ENCODE results near the gene UVSSA. TPM values are rescaled to one million over a fixed set of nuclear protein-coding genes. Genes with fewer than 3 reads are reported as not detected.
"Not testable (repeated sequence)": the region's sequence is repeated elsewhere in the genome, so short reads cannot be mapped to it uniquely, and the experiment has no call there.

Gene UVSSA
- polyA plus RNA-seq, 1 of the 3 experiments (the other 2 are of a cell fraction), result 14.9 TPM

DNA sequence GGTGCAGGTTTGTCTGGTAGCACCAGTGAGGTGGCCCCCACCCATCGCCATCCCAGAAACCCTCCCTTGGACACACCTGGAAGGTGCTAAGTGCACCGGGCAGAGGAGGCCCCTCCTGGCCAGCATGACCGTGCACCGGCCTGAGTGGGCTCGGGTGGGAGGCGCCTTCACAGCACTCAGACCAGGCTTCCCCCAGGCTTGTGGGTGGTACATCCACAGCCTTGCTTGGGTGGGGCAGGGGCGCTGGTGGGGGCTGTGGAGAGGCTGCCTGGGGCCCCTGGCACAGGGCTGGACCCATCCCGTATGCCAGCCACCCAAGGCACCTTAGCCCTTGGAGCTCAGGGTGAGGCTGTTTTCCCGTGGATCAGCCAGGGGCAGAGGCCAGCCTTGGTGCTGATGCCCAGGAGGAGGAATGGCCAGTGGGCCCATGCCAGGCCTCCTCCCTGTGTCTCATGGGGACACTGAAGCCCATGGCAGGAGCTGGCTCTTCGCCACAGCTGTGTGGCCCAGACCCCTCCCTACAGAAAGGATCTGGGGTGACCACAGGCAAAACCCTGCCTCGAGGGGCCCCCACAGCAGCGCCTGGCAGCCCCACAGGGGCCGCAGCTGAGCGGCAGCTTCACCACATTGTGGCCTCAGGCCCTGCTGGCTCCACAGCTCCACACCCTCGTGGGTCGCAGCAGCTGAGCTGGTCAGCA, 37.8 kb downstream of the UVSSA start:
- TF ChIP-seq TEAD4 (IDR thresholded peaks at IDR 0.05; ENCODE audit: borderline replicate concordance, insufficient read depth), result no peak
- TF ChIP-seq GATA2 (CRISPR knock-in tag; IDR thresholded peaks at IDR 0.05), result no peak
- TF ChIP-seq POLR2AphosphoS5 (IDR thresholded peaks at IDR 0.05; ENCODE audit: low read depth, low read length), result no peak
- no peak for TF ChIP-seq TAF1 (IDR thresholded peaks at IDR 0.05; ENCODE audit: borderline replicate concordance, low read depth, low read length)
- no peak for TF ChIP-seq NFIC (IDR thresholded peaks at IDR 0.05; ENCODE audit: borderline replicate concordance)
- no peak for TF ChIP-seq MXI1 (IDR thresholded peaks at IDR 0.05; ENCODE audit: low read depth, low read length)
- no peak for TF ChIP-seq FOXJ3 (CRISPR knock-in tag; IDR thresholded peaks at IDR 0.05)
- TF ChIP-seq, protein P1, sequence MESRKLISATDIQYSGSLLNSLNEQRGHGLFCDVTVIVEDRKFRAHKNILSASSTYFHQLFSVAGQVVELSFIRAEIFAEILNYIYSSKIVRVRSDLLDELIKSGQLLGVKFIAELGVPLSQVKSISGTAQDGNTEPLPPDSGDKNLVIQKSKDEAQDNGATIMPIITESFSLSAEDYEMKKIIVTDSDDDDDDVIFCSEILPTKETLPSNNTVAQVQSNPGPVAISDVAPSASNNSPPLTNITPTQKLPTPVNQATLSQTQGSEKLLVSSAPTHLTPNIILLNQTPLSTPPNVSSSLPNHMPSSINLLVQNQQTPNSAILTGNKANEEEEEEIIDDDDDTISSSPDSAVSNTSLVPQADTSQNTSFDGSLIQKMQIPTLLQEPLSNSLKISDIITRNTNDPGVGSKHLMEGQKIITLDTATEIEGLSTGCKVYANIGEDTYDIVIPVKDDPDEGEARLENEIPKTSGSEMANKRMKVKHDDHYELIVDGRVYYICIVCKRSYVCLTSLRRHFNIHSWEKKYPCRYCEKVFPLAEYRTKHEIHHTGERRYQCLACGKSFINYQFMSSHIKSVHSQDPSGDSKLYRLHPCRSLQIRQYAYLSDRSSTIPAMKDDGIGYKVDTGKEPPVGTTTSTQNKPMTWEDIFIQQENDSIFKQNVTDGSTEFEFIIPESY (IDR thresholded peaks at IDR 0.05; ENCODE audit: borderline replicate concordance, low read depth), result no peak
- TF ChIP-seq MEF2A (IDR thresholded peaks at IDR 0.05; ENCODE audit: borderline replicate concordance, low read depth), result no peak
- TF ChIP-seq RXRA (IDR thresholded peaks at IDR 0.05; ENCODE audit: borderline replicate concordance, low read depth), result no peak
- TF ChIP-seq YY1 (IDR thresholded peaks at IDR 0.05; ENCODE audit: low read depth), result no peak
- TF ChIP-seq ELF1 (IDR thresholded peaks at IDR 0.05), result no peak
- no peak for TF ChIP-seq SIN3A (IDR thresholded peaks at IDR 0.05; ENCODE audit: borderline replicate concordance, low read depth, low read length)
- TF ChIP-seq SMC3 (IDR thresholded peaks at IDR 0.05; ENCODE audit: low read depth, low read length), result no peak
- peaks cover 25 to 36% of the 10 kb centered on the region in 2 experiments for H3K36me3 ChIP-seq (replicated peaks in 1 of 2; ENCODE audit: control insufficient read depth in 1 of 2, insufficient read depth in 2 of 2, low read length in 1 of 2)
- no peak overlapping the region for H3K4me2 ChIP-seq
- H3K9me3 ChIP-seq, result no peaks in the 10 kb centered on the region
- DNase-seq, result no peak
- H4K20me1 ChIP-seq (ENCODE audit: insufficient read depth), result no peaks in the 10 kb centered on the region
- POLR2A ChIA-PET, result interaction anchor here (0.6 kb wide), 1 partner anchor 462 kb away, joined by 3 read pairs; no protein-coding TSS in a partner anchor
- CTCF ChIA-PET, result no interaction called here
- no peaks in the 10 kb centered on the region for H3K9me2 ChIP-seq
- H3K27ac ChIP-seq (ENCODE audit: low read depth in 2 of 2, low read length in 1 of 2), result no peak overlapping the region
- no peaks in the 10 kb centered on the region for H3K4me1 ChIP-seq (ENCODE audit: control insufficient read depth in 1 of 2, insufficient read depth in 2 of 2, low read depth in 1 of 2, low read length in 1 of 2)
- no peaks in the 10 kb centered on the region for H3F3A ChIP-seq (replicated peaks; ENCODE audit: insufficient read depth)
- no peak overlapping the region for H3K4me3 ChIP-seq (ENCODE audit: low read depth in 2 of 2, low read length in 1 of 2)
- H3K79me2 ChIP-seq (ENCODE audit: insufficient read depth), result no peaks in the 10 kb centered on the region
- WGBS (ENCODE audit: low lambda C conversion rate), result 93% methylated on average over 3 of the region's 16 CpGs
- H2AFZ ChIP-seq (ENCODE audit: low read depth), result no peak overlapping the region
- H3K9ac ChIP-seq, result no peak overlapping the region
- H3K27me3 ChIP-seq (ENCODE audit: insufficient read depth), result no peaks in the 10 kb centered on the region

DNA sequence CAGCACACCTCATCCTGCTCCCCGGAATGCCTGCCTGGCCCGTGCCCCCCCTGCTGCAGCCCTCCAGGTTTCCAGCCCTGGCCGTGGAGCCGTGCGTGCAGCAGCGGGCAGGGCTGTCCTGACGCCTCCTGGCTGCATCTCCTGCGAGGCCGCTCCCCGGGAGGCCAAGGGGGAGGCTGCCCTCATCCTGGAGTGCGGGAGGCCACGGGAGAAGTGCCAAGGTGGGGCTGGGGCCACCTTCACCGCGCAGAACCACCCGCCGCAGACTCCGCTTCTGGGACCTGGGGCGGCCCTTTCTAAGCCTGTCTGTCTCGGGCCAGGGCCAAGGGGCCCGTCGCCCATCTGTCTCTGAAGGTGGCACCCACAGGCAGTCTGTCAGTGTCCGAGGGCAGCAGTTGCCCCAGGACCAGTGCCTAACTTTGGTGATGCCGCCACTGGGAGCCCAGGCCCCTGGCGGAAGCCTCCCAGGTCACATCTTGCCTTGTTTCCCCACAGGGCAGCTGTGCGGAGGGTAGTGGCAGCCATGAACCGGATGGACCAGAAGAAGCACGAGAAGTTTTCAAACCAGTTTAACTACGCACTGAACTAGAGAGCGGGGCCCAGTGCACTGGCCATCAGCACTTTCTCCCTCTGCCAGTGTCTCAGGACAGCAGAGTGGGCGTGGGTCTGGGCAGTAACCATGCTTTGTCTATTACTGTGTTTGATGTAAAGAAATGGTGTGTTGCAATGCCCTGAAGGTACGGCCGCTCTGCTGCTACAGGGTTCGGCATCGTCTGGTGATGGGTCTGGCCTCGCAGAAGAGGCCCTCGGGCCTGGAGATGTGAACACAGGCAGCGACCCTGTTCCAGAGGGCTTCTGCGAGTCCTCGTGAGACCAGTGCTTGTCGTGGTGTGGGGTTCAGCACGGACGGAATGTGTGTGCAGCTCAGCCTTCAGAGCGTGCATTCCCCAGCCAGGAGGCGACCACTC, 38.6 kb downstream of the UVSSA start:
- Histone ChIP-seq H3K9me3 (no peaks in the 10 kb centered on the region), H4K20me1 (ENCODE audit: insufficient read depth) (no peaks in the 10 kb centered on the region), H3K9ac (no peak overlapping the region), H3K27ac (ENCODE audit: low read depth in 2 of 2, low read length in 1 of 2) (no peak overlapping the region), H3K79me2 (ENCODE audit: insufficient read depth) (no peaks in the 10 kb centered on the region), H2AFZ (ENCODE audit: low read depth) (no peak overlapping the region), H3K36me3 (replicated peaks in 1 of 2; ENCODE audit: control insufficient read depth in 1 of 2, insufficient read depth in 2 of 2, low read length in 1 of 2) (peaks cover 31 to 36% of the 10 kb centered on the region in 2 experiments), H3K27me3 (ENCODE audit: insufficient read depth) (no peaks in the 10 kb centered on the region), H3K4me2 (no peak overlapping the region), H3F3A (replicated peaks; ENCODE audit: insufficient read depth) (no peaks in the 10 kb centered on the region), H3K4me1 (ENCODE audit: control insufficient read depth in 1 of 2, insufficient read depth in 2 of 2, low read depth in 1 of 2, low read length in 1 of 2) (no peaks in the 10 kb centered on the region), H3K4me3 (ENCODE audit: low read depth in 2 of 2, low read length in 1 of 2) (no peak overlapping the region), H3K9me2 (no peaks in the 10 kb centered on the region)
- ChIA-PET POLR2A (interaction anchor here (0.6 kb wide), 1 partner anchor 461 kb away, joined by 3 read pairs; no protein-coding TSS in a partner anchor), CTCF (no interaction called here)
- TF ChIP-seq FOSL2 (IDR thresholded peaks at IDR 0.05; ENCODE audit: borderline replicate concordance, low read depth) (no peak), GABPA (IDR thresholded peaks at IDR 0.05; ENCODE audit: low read depth) (no peak), NFIC (IDR thresholded peaks at IDR 0.05; ENCODE audit: borderline replicate concordance) (no peak)
- TF ChIP-seq, protein P2, sequence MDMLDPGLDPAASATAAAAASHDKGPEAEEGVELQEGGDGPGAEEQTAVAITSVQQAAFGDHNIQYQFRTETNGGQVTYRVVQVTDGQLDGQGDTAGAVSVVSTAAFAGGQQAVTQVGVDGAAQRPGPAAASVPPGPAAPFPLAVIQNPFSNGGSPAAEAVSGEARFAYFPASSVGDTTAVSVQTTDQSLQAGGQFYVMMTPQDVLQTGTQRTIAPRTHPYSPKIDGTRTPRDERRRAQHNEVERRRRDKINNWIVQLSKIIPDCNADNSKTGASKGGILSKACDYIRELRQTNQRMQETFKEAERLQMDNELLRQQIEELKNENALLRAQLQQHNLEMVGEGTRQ (IDR thresholded peaks at IDR 0.05; ENCODE audit: borderline replicate concordance, low read depth, low read length), result no peak
- DNase-seq, result no peak
- 96% methylated on average over 13 of the region's 44 CpGs for WGBS (ENCODE audit: low lambda C conversion rate)

- H3K9me2 ChIP-seq; H2AFZ ChIP-seq (ENCODE audit: low read depth); H3K4me3 ChIP-seq (ENCODE audit: low read depth in 2 of 2, low read length in 1 of 2); DNase-seq; POLR2A ChIA-PET; H3K4me1 ChIP-seq (ENCODE audit: control insufficient read depth in 1 of 2, insufficient read depth in 2 of 2, low read depth in 1 of 2, low read length in 1 of 2); H3K9me3 ChIP-seq; H3K27me3 ChIP-seq (ENCODE audit: insufficient read depth); H3F3A ChIP-seq (replicated peaks; ENCODE audit: insufficient read depth); H3K79me2 ChIP-seq (ENCODE audit: insufficient read depth); H4K20me1 ChIP-seq (ENCODE audit: insufficient read depth); H3K4me2 ChIP-seq; H3K27ac ChIP-seq (ENCODE audit: low read depth in 2 of 2, low read length in 1 of 2); H3K9ac ChIP-seq: not testable (repeated sequence)
- 93% methylated on average over 5 of the region's 5 CpGs for WGBS (ENCODE audit: low lambda C conversion rate)
- CTCF ChIA-PET, result interaction anchor here (0.9 to 2.6 kb wide), 5 partner anchors 8 to 155 kb away, joined by 3 to 8 read pairs (median 3); no protein-coding TSS in a partner anchor
- H3K36me3 ChIP-seq (replicated peaks in 1 of 2; ENCODE audit: control insufficient read depth in 1 of 2, insufficient read depth in 2 of 2, low read length in 1 of 2), result peaks cover 10 to 49% of the 10 kb centered on the region in 2 experiments
Observed at GRCh38 chr4:1393363-1393762, 46.4 kb downstream of the UVSSA start.

All from SK-N-SH (cell line).